Vagina (tissue), 2 donors: ENCODE data around the gene NCOA5. TPM values are rescaled to one million over a fixed set of nuclear protein-coding genes. Genes with fewer than 3 reads are reported as not detected.

Experiments
- DNase-seq, 2 donors: peaks; one replicate each; pipeline ENCODE4 v3.0.0-alpha.2; 2017; ENCODE audit errors: extremely low spot score in 2 of 2
- H3K27ac ChIP-seq: fragments of 200-600 bp; sonication (generic); one replicate; pipeline ENCODE4 v1.5.1; 2019
- H3K27me3 ChIP-seq: fragments of 200-600 bp; sonication (generic); one replicate; pipeline ENCODE4 v1.5.1; 2019
- H3K36me3 ChIP-seq, 2 donors: fragments of 200-600 bp; sonication (generic); one replicate each; pipeline ENCODE4 v1.5.1; 2017 to 2019
- H3K4me1 ChIP-seq: fragments of 200-600 bp; sonication (generic); one replicate; pipeline ENCODE4 v1.5.1; 2019
- H3K4me3 ChIP-seq, 2 donors: fragments of 200-600 bp; sonication (generic); 1 replicate in 1 of 2; 2 replicates in 1 of 2; pipeline ENCODE4 v1.5.1; 2016 to 2019
- H3K9me3 ChIP-seq: fragments of 200-600 bp; sonication (generic); one replicate; pipeline ENCODE4 v1.5.1; 2019
- CTCF ChIP-seq, 3 experiments: fragments of 450-650 bp in 2 of 3; fragments of 200-600 bp in 1 of 3; sonication (generic) in 1 of 3; IDR thresholded peaks; one replicate each; pipeline ENCODE4 v1.5.1; 2017 to 2019; ENCODE audit warnings: antibody characterized with exemption in 3 of 3, mild to moderate bottlenecking in 2 of 3, moderate library complexity in 2 of 3
- POLR2A ChIP-seq, 2 donors: fragments of 450-650 bp; IDR thresholded peaks; one replicate each; pipeline ENCODE4 v1.6.1; 2017; ENCODE audit warnings: antibody characterized with exemption in 2 of 2, mild to moderate bottlenecking in 2 of 2, moderate library complexity in 2 of 2
- POLR2AphosphoS5 ChIP-seq, 2 donors: sonication (generic); formaldehyde crosslinking; IDR thresholded peaks; one replicate each; pipeline ENCODE4 v1.9.0; 2017; ENCODE audit warnings: antibody characterized with exemption in 2 of 2, mild to moderate bottlenecking in 2 of 2, low read depth in 1 of 2; ENCODE audit not compliant: insufficient read depth in 1 of 2
- intact Hi-C: fragments of 100-400 bp; cut with DNase I; formaldehyde crosslinking; loops from one replicate; pipeline ENCODE4 v1.15.1; 2023
- total RNA-seq: library from RNA; depleted of rRNA; stranded (reverse); fragments of >200 nt; gene quantifications from one replicate; pipeline ENCODE4 v1.2.3, GENCODE V29; 2016

Gene NCOA5
- total RNA-seq, 1 donor from 2014 or later = 33.9 TPM

GRCh38 chr20:46043556-46043955 is 46.2 kb downstream of the NCOA5 start:
- Histone ChIP-seq H3K4me3 (no peak overlapping the region), H3K36me3 (no peaks in the 10 kb centered on the region), H3K27ac (no peak overlapping the region), H3K9me3 (no peaks in the 10 kb centered on the region), H3K4me1 (no peaks in the 10 kb centered on the region), H3K27me3 (no peaks in the 10 kb centered on the region)
- no peak for DNase-seq
- intact Hi-C loops = no loop called here
- no peak for TF ChIP-seq CTCF (IDR thresholded peaks at IDR 0.05)
- TF ChIP-seq POLR2AphosphoS5 (IDR thresholded peaks at IDR 0.05; ENCODE audit: insufficient read depth in 1 of 2, low read depth in 1 of 2) = no peak
- TF ChIP-seq POLR2A (IDR thresholded peaks at IDR 0.05) = no peak

- Histone ChIP-seq H3K4me1 (no peaks in the 10 kb centered on the region), H3K9me3 (no peaks in the 10 kb centered on the region), H3K4me3 (no peak overlapping the region), H3K27ac (no peak overlapping the region), H3K36me3 (no peaks in the 10 kb centered on the region), H3K27me3 (no peaks in the 10 kb centered on the region)
- TF ChIP-seq POLR2A (IDR thresholded peaks at IDR 0.05) (no peak), POLR2AphosphoS5 (IDR thresholded peaks at IDR 0.05; ENCODE audit: insufficient read depth in 1 of 2, low read depth in 1 of 2) (no peak), CTCF (IDR thresholded peaks at IDR 0.05) (no peak)
- intact Hi-C loops = no loop called here
- DNase-seq = no peak
Measured at GRCh38 chr20:46040902-46041535, 48.7 kb downstream of the NCOA5 start.

DNA sequence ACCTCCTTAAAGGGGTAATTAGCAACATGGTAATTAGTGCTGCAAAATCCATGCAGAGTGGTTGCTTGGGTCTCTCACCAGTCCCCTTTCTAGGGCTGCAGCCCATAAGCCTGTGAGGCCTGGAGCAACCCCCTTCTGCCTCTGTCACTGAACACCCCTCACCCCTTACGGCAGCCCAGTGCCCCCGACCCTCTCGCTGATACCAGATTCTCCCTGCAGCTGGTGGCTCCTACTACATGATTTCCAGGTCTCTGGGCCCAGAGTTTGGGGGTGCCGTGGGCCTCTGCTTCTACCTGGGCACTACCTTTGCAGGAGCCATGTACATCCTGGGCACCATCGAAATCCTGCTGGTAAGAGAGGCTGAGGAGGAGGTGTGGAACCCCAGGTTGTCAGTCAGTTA is 52.7 kb downstream of the NCOA5 start:
- TF ChIP-seq POLR2A (IDR thresholded peaks at IDR 0.05) (no peak), CTCF (IDR thresholded peaks at IDR 0.05) (no peak), POLR2AphosphoS5 (IDR thresholded peaks at IDR 0.05; ENCODE audit: insufficient read depth in 1 of 2, low read depth in 1 of 2) (no peak)
- no peaks in the 10 kb centered on the region for H3K27me3 ChIP-seq
- H3K4me1 ChIP-seq = peaks cover 3% of the 10 kb centered on the region
- no peak for DNase-seq
- no peaks in the 10 kb centered on the region for H3K9me3 ChIP-seq
- intact Hi-C loops = no loop called here
- no peak overlapping the region for H3K4me3 ChIP-seq
- no peak overlapping the region for H3K27ac ChIP-seq
- no peaks in the 10 kb centered on the region for H3K36me3 ChIP-seq

GRCh38 chr20:46036370-46036769 is 53.4 kb downstream of the NCOA5 start:
- Histone ChIP-seq H3K27ac (no peak overlapping the region), H3K4me3 (no peak overlapping the region), H3K4me1 (peaks cover 6% of the 10 kb centered on the region), H3K27me3 (peaks cover 5% of the 10 kb centered on the region), H3K9me3 (no peaks in the 10 kb centered on the region), H3K36me3 (no peaks in the 10 kb centered on the region)
- intact Hi-C loops = no loop called here
- TF ChIP-seq POLR2A (IDR thresholded peaks at IDR 0.05) (no peak), POLR2AphosphoS5 (IDR thresholded peaks at IDR 0.05; ENCODE audit: insufficient read depth in 1 of 2, low read depth in 1 of 2) (no peak), CTCF (IDR thresholded peaks at IDR 0.05) (no peak)
- DNase-seq = no peak

- TF ChIP-seq POLR2AphosphoS5 (IDR thresholded peaks at IDR 0.05; ENCODE audit: insufficient read depth in 1 of 2, low read depth in 1 of 2) (no peak), POLR2A (IDR thresholded peaks at IDR 0.05) (no peak), CTCF (IDR thresholded peaks at IDR 0.05) (no peak)
- H3K4me1 ChIP-seq = peaks cover 6% of the 10 kb centered on the region
- H3K27ac ChIP-seq = no peak overlapping the region
- H3K4me3 ChIP-seq = no peak overlapping the region
- peaks cover 11% of the 10 kb centered on the region for H3K27me3 ChIP-seq
- DNase-seq = no peak
- H3K9me3 ChIP-seq = no peaks in the 10 kb centered on the region
- intact Hi-C loops = no loop called here
- H3K36me3 ChIP-seq = no peaks in the 10 kb centered on the region
Measured at GRCh38 chr20:46035713-46036112, 54.0 kb downstream of the NCOA5 start.
